BLaER1 (cell line): ENCODE data around the gene ACTL10.

Experiments
- H3K27ac ChIP-seq: shearing (Covaris generic); formaldehyde crosslinking; 2 replicates; pipeline ENCODE4 v1.8.1; 2022
- H3K27me3 ChIP-seq: shearing (Covaris generic); formaldehyde crosslinking; 2 replicates; pipeline ENCODE4 v1.8.1; 2022
- H3K36me3 ChIP-seq: shearing (Covaris generic); formaldehyde crosslinking; 2 replicates; pipeline ENCODE4 v1.8.1; 2022
- H3K4me1 ChIP-seq: shearing (Covaris generic); formaldehyde crosslinking; 2 replicates; pipeline ENCODE4 v1.8.1; 2022
- H3K4me2 ChIP-seq: shearing (Covaris generic); formaldehyde crosslinking; 2 replicates; pipeline ENCODE4 v1.8.1; 2022
- H3K4me3 ChIP-seq: shearing (Covaris generic); formaldehyde crosslinking; 2 replicates; pipeline ENCODE4 v1.8.1; 2022
- H3K9ac ChIP-seq: shearing (Covaris generic); formaldehyde crosslinking; 2 replicates; pipeline ENCODE4 v1.8.1; 2022
- H3K9me3 ChIP-seq: shearing (Covaris generic); formaldehyde crosslinking; 2 replicates; pipeline ENCODE4 v1.8.1; 2022
- H4K20me1 ChIP-seq: shearing (Covaris generic); formaldehyde crosslinking; 2 replicates; pipeline ENCODE4 v1.8.1; 2022
- Cebpa-rat ChIP-seq: shearing (Covaris generic); IDR thresholded peaks from 2 replicates; pipeline ENCODE4 v1.8.1; 2022

ACTL10 gene

GRCh38 chr20:33686100-33686983, 19.6 kb downstream of the ACTL10 start, which contains the start of gene E2F1:
E2F1 (minus strand) TSS chr20:33686385; CDS start chr20:33686264, 121 bp downstream.
- Histone ChIP-seq H3K4me1 (peaks cover 90% of the 10 kb centered on the region), H3K4me2 (peak within 1 kb of the TSS; percentile 96), H3K36me3 (peaks cover 13% of the 10 kb centered on the region), H3K27me3 (no peaks in the 10 kb centered on the region), H3K9me3 (no peaks in the 10 kb centered on the region), H3K4me3 (peak within 1 kb of the TSS; percentile 92), H4K20me1 (peaks cover 40% of the 10 kb centered on the region), H3K27ac (peak within 1 kb of the TSS; percentile 98), H3K9ac (peak within 1 kb of the TSS; percentile 97)
- TF ChIP-seq Cebpa-rat, result no peak

DNA sequence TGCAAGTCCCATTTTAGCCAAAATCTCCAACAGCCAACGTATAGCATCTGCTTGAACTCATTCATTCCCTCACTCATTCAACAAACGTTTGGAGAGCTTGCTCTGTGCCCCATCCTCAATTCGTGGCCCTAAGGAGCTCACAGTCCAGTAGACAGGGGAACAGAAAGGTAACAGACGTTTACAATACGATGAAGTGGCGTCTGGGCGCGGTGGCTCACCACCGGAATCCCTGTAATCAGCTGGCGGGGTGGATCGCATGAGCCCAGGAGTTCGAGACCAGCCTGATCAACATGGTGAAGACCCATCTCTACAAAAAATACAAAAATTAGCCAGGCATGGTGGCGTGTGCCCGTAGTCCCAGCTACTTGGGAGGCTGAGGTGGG, 20.2 kb downstream of the ACTL10 start:
- no peak for TF ChIP-seq Cebpa-rat
- H3K9ac ChIP-seq, result peak overlapping the region; percentile 56; the same call in 1 of the 2 replicates

DNA sequence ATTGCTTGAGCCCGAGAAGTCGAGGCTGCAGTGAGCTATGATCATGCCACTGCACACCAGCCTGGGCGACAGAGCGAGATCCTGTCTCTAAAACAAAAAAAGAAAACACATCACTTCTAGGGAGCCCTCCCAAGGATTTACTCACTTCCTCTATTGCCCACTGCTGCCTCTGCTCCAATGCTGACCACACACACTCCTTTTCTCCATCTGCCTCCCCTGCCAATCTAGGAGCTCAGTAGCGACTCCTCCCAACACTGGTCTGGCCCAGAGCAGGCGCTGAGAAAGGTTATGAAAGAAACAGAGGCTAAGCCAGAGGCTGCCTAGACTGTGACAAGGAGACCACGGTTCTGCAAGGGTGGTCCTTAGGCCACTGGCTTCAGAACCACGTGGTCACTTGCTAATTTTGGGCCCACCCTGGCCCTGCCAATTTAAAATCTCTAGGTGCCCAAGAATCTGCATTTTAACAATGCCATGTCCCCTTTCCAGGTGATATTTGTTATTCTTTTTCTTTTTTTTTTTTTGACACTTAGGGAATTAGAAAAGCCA, 20.7 kb downstream of the ACTL10 start:
- Histone ChIP-seq H3K4me1 (peaks cover 90% of the 10 kb centered on the region), H3K36me3 (peaks cover 7% of the 10 kb centered on the region; the same call in 1 of the 2 replicates), H3K27me3 (no peaks in the 10 kb centered on the region), H3K27ac (peak overlapping the region; percentile 85), H3K4me2 (peak overlapping the region; percentile 79), H3K9ac (peak overlapping the region; percentile 56), H3K4me3 (no peak overlapping the region), H3K9me3 (no peaks in the 10 kb centered on the region), H4K20me1 (peaks cover 29% of the 10 kb centered on the region)
- TF ChIP-seq Cebpa-rat, result no peak

More for the DNA sequence above, 20.2 kb downstream of the ACTL10 start:
- peak overlapping the region; percentile 85 for H3K27ac ChIP-seq
- peaks cover 34% of the 10 kb centered on the region for H4K20me1 ChIP-seq
- H3K27me3 ChIP-seq, result no peaks in the 10 kb centered on the region
- H3K4me2 ChIP-seq, result peak overlapping the region; percentile 79
- H3K36me3 ChIP-seq, result peaks cover 12% of the 10 kb centered on the region; the same call in 1 of the 2 replicates
- no peaks in the 10 kb centered on the region for H3K9me3 ChIP-seq
- peaks cover 90% of the 10 kb centered on the region for H3K4me1 ChIP-seq
- H3K4me3 ChIP-seq, result peak overlapping the region; percentile 92; the same call in 1 of the 2 replicates

GRCh38 chr20:33687993-33688937, 21.5 kb downstream of the ACTL10 start:
- H4K20me1 ChIP-seq, result peaks cover 21% of the 10 kb centered on the region
- H3K4me2 ChIP-seq, result peak overlapping the region; percentile 79
- H3K36me3 ChIP-seq, result peaks cover 5% of the 10 kb centered on the region; the same call in 1 of the 2 replicates
- H3K9me3 ChIP-seq, result no peaks in the 10 kb centered on the region
- no peak for TF ChIP-seq Cebpa-rat
- peak overlapping the region; percentile 56; the same call in 1 of the 2 replicates for H3K9ac ChIP-seq
- no peak overlapping the region for H3K4me3 ChIP-seq
- H3K27me3 ChIP-seq, result no peaks in the 10 kb centered on the region
- peak overlapping the region; percentile 85 for H3K27ac ChIP-seq
- peaks cover 90% of the 10 kb centered on the region for H3K4me1 ChIP-seq

DNA sequence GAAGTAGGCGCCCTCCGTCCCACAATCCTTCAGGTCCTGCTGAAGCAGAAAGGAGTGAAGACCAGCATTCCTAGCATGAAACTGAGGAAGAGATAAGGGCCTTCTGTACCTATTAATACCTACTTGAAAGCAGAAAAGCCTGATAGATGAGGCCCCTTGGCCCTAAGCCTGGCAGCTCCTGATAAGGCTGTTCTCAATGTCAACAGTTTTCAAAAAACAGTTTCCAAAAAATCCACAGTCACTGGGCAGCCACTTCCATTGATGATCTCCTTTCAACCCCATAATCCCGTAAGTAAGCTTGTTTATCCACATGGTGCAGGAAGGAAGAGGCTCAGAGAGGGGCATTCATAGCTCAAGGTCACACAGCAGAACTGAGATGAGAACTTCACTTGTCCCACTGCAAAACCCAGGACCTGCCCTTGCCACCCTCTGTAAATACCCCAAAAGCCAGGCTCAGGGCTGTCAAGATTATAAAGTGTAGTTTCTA, 22.2 kb downstream of the ACTL10 start:
- H3K27ac ChIP-seq, result peak overlapping the region; percentile 85
- peaks cover 90% of the 10 kb centered on the region for H3K4me1 ChIP-seq
- H3K36me3 ChIP-seq, result peaks cover 2% of the 10 kb centered on the region; the same call in 1 of the 2 replicates
- peak overlapping the region; percentile 79 for H3K4me2 ChIP-seq
- H3K9ac ChIP-seq, result peak overlapping the region; percentile 42; the same call in 1 of the 2 replicates
- no peak overlapping the region for H3K4me3 ChIP-seq
- no peaks in the 10 kb centered on the region for H3K9me3 ChIP-seq
- peaks cover 14% of the 10 kb centered on the region for H4K20me1 ChIP-seq
- no peaks in the 10 kb centered on the region for H3K27me3 ChIP-seq
- TF ChIP-seq Cebpa-rat, result no peak

- Histone ChIP-seq H3K9me3 (no peaks in the 10 kb centered on the region), H4K20me1 (peaks cover 9% of the 10 kb centered on the region), H3K36me3 (no peaks in the 10 kb centered on the region), H3K27me3 (no peaks in the 10 kb centered on the region), H3K27ac (peak overlapping the region; percentile 85), H3K9ac (0 out of 2 replicates have a peak overlapping the region, but pooled peaks have one; percentile 71), H3K4me3 (no peak overlapping the region), H3K4me1 (peaks cover 90% of the 10 kb centered on the region), H3K4me2 (peak overlapping the region; percentile 79)
- TF ChIP-seq Cebpa-rat, result no peak
Observed at GRCh38 chr20:33689493-33689892, 22.8 kb downstream of the ACTL10 start.

DNA sequence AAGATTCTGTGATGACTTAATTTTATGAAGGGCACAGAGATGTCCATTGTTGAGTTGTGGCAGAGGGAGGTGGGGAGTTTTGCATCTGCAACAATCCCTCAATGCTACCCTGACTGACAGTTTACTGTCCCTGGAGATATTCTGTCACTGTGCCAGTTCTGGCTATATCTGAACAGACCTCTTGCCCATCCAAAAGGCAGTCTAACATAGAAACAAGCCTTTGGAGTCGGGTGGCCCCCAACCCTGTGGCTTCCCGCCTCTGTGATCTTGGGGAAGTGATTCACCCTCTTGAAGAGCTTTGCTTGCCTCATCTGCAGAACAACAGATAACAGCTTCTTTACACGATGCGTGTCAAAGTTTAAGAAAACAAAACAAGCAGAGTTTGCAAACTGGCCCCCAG, 23.2 kb downstream of the ACTL10 start:
- Histone ChIP-seq H3K9me3 (no peaks in the 10 kb centered on the region), H3K4me3 (peak overlapping the region; percentile 23; the same call in 1 of the 2 replicates), H3K36me3 (no peaks in the 10 kb centered on the region), H3K4me2 (peak overlapping the region; percentile 79), H4K20me1 (peaks cover 4% of the 10 kb centered on the region), H3K27me3 (no peaks in the 10 kb centered on the region), H3K4me1 (peaks cover 90% of the 10 kb centered on the region), H3K9ac (peak overlapping the region; percentile 71), H3K27ac (peak overlapping the region; percentile 85)
- peak; percentile 55; the same call in 1 of the 2 replicates for TF ChIP-seq Cebpa-rat

DNA sequence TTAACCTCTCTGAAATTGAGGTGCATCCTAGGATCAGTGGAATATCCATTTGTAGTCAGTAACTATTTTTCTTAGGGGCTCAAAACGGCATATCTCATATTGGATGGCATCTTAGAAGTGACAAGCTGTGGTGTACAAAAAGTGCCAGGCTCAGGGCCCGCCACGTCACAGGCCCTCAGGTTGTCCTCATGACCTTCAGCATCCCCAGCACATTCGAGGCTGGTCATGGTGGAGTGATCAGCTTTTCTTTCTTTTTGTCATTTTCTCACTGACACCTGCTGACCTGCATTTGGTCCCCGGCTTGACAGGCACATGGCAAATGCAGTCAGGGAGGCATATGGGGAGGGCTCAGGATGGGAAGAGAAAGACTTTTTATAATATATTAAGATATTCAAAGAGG, 26.5 kb downstream of the ACTL10 start:
- peaks cover 78% of the 10 kb centered on the region for H3K4me1 ChIP-seq
- 0 out of 2 replicates have a peak overlapping the region, but pooled peaks have one; percentile 61 for H3K9ac ChIP-seq
- peaks cover 9% of the 10 kb centered on the region for H3K9me3 ChIP-seq
- H3K36me3 ChIP-seq, result no peaks in the 10 kb centered on the region
- H3K27ac ChIP-seq, result peak overlapping the region; percentile 76
- no peaks in the 10 kb centered on the region for H4K20me1 ChIP-seq
- no peaks in the 10 kb centered on the region for H3K27me3 ChIP-seq
- no peak for TF ChIP-seq Cebpa-rat
- H3K4me3 ChIP-seq, result no peak overlapping the region
- H3K4me2 ChIP-seq, result peak overlapping the region; percentile 79
